Measurements from ENCODE around the gene SPINT1. TPM values are rescaled to one million over a fixed set of nuclear protein-coding genes. Genes with fewer than 3 reads are reported as not detected.

The SPINT1 gene
- total RNA-seq, 1 experiment from 2014 or later, result 0.35 TPM

Small RNA genes within 50 kb of the gene (small RNA-seq; reads per million reads assigned to genes)
- gene AC025166.1, result not detected

Other genes starting within 250 kb of the SPINT1 start
- gene KNL1, start 249.8 kb upstream of the SPINT1 start, total RNA-seq (2014; rRNA removed; shearing (Covaris generic)), result 27.0 and 27.3 TPM in 2 replicates
- gene RAD51, start 148.9 kb upstream of the SPINT1 start, total RNA-seq (2014; rRNA removed; shearing (Covaris generic)), result 10.9 and 17.7 TPM in 2 replicates
- 12.9 and 26.9 TPM in 2 replicates for gene RMDN3, start 88.8 kb upstream of the SPINT1 start, total RNA-seq (2014; rRNA removed; shearing (Covaris generic))
- gene GCHFR, start 80.0 kb upstream of the SPINT1 start, total RNA-seq (2014; rRNA removed; shearing (Covaris generic)), result 0.51 TPM in 1 of 2 replicates, not detected in the other
- 0.16 and 0.27 TPM in 2 replicates for gene C15orf62, start 74.1 kb upstream of the SPINT1 start, total RNA-seq (2014; rRNA removed; shearing (Covaris generic))
- 18.4 and 22.3 TPM in 2 replicates for gene ZFYVE19, start 37.0 kb upstream of the SPINT1 start, total RNA-seq (2014; rRNA removed; shearing (Covaris generic))
- 28.0 and 40.7 TPM in 2 replicates for gene DNAJC17, start 36.6 kb upstream of the SPINT1 start, total RNA-seq (2014; rRNA removed; shearing (Covaris generic))
- not detected in 2 replicates for gene PPP1R14D, start 15.3 kb upstream of the SPINT1 start, total RNA-seq (2014; rRNA removed; shearing (Covaris generic))
- 0.43 and 1.5 TPM in 2 replicates for gene RHOV, start 30.2 kb downstream of the SPINT1 start, total RNA-seq (2014; rRNA removed; shearing (Covaris generic))
- gene VPS18, start 50.4 kb downstream of the SPINT1 start, total RNA-seq (2014; rRNA removed; shearing (Covaris generic)), result 36.4 and 36.8 TPM in 2 replicates
- gene DLL4, start 85.3 kb downstream of the SPINT1 start, total RNA-seq (2014; rRNA removed; shearing (Covaris generic)), result 0.20 and 0.31 TPM in 2 replicates
- gene CHAC1, start 109.4 kb downstream of the SPINT1 start, total RNA-seq (2014; rRNA removed; shearing (Covaris generic)), result 9.4 and 11.8 TPM in 2 replicates